Activated CD4-positive, CD25-positive, alpha-beta regulatory T cell treated with anti-CD3 and anti-CD28 coated beads, Interleukin-2, amount 50 U/mL, for 16 hours (primary cell): ENCODE measurements around the gene ADGRD2.

Experiments
- DNase-seq: peaks from one replicate; pipeline ENCODE4 v3.0.0-alpha.2; 2020; ENCODE audit warnings: low read depth, low spot score

The ADGRD2 gene

GRCh38 chr9:124496463-124496862 lies 46.2 kb downstream of the ADGRD2 start:
- no peak for DNase-seq

GRCh38 chr9:124497441-124497840 lies 47.2 kb downstream of the ADGRD2 start:
- no peak for DNase-seq

GRCh38 chr9:124498040-124498439 lies 47.8 kb downstream of the ADGRD2 start:
- no peak for DNase-seq

- no peak for DNase-seq
Observed at GRCh38 chr9:124498499-124499146, 48.4 kb downstream of the ADGRD2 start.

- no peak for DNase-seq
Observed at GRCh38 chr9:124499216-124499615, 49.0 kb downstream of the ADGRD2 start.

- no peak for DNase-seq
Observed at GRCh38 chr9:124500028-124500795, 50.0 kb downstream of the ADGRD2 start.

- no peak for DNase-seq
Observed at GRCh38 chr9:124500796-124501611, 50.8 kb downstream of the ADGRD2 start.

- no peak for DNase-seq
Observed at GRCh38 chr9:124501771-124502320, 51.6 kb downstream of the ADGRD2 start.

- no peak for DNase-seq
Observed at GRCh38 chr9:124502711-124503702, 52.8 kb downstream of the ADGRD2 start.

- no peak for DNase-seq
Observed at GRCh38 chr9:124503713-124504529, 53.7 kb downstream of the ADGRD2 start.

GRCh38 chr9:124504530-124505005 lies 54.3 kb downstream of the ADGRD2 start:
- DNase-seq: no peak

GRCh38 chr9:124505006-124505900 lies 55.0 kb downstream of the ADGRD2 start:
- no peak for DNase-seq

- no peak for DNase-seq
Observed at GRCh38 chr9:124505901-124506346, 55.7 kb downstream of the ADGRD2 start.

- DNase-seq: no peak
Observed at GRCh38 chr9:124506433-124506832, 56.2 kb downstream of the ADGRD2 start.

- no peak for DNase-seq
Observed at GRCh38 chr9:124506931-124507879, 57.0 kb downstream of the ADGRD2 start, which contains the start of gene NR5A1. NR5A1 (minus strand) TSS chr9:124507399; CDS start chr9:124503395, 4,004 bp downstream.

GRCh38 chr9:124507880-124508423 lies 57.7 kb downstream of the ADGRD2 start:
- DNase-seq: no peak
